ENCODE data around the gene FDXACB1.
A peak's percentile ranks its signal among the peaks of the same experiment; 100 is the strongest.
"Not testable (repeated sequence)": the region's sequence is repeated elsewhere in the genome, so short reads cannot be mapped to it uniquely, and the experiment has no call there.

FDXACB1 gene

DNA sequence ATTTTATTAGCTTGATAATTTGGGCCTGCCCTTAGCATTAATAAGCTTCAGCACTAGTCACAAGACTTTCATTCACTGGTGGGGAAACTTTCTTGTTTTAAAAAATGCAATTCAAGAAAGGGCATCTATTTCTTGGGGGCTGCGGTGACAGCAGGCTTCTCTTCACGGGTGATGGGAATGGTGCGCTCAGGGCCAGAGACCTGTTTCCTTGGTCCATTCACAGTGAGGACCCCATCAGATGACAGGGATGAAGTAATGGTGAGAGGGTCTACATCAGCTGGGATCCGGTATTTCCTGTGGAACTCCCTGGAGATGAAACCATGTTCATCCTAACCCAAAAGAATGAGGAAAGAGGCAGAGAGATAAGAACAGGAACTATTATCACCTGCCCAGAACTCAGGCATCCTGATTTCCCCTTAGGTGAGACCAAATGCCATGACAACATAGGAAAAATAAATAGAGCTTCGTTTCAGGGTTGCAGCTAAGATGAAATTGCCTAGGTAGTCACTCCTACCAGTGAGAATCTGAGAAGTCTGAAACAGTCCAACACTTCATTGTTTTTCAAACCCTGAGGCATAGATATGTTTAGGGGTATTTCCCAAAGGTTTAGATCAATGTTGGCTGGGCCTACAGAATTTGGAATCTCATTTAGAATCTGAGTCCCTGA lies 29.8 kb upstream of the FDXACB1 start:
- no peak for DNase-seq

DNA sequence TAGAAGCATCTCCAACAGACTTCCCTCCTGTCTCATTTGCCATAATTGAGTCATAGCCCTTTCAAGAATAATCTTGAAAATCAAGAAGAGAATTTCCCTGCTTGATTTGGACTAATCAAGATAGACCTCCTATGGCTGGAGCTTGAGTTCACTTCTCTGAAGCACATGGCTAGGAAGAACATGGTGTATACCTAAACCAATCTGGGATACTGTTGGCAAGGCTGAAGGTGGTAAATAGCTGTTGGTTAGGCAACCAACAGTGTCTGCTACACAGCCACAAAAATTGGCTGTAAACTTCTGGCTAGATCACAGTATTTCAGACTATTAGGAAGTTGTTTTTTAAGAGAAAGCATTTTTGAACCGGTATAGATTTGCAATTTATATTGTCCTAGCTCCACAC lies 27.7 kb upstream of the FDXACB1 start:
- DNase-seq = no peak

DNA sequence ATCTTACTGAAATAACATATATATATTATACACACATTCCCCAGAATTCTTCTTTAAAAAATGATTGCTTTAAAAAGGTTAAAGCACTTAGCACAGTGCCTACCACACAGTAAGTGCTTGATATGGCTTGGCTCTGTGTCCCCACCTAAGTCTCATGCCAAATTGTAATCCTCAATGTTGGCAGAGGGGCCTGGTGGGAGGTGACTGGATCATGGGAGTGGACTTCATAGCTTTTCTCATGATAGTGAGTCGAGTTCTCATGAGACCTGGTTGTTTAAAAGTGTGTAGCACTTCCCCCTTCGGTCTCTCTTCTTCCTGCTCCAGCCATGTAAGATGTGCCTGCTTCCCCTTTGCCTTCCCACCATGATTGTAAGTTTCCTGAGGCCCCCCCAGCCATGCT lies 26.4 kb upstream of the FDXACB1 start:
- no peak for DNase-seq

DNA sequence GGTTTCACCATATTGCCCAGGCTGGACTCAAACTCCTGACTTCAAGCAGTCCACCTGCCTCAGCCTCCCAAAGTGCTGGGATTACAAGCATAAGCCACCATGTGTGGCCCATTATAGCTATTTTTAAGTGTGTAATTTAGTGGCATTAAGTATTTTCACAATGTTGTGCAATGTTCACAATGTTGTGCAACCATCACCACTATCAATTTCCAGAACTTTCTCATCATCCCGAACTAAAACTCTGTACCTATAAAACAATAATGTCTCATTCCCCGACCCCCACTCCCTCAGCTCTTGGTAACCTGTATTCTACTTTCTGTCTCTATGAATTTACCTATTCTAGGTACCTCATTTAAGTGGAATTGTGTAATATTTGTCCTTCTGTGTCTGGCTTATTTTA lies 7.9 kb upstream of the FDXACB1 start:
- no peak for DNase-seq

DNA sequence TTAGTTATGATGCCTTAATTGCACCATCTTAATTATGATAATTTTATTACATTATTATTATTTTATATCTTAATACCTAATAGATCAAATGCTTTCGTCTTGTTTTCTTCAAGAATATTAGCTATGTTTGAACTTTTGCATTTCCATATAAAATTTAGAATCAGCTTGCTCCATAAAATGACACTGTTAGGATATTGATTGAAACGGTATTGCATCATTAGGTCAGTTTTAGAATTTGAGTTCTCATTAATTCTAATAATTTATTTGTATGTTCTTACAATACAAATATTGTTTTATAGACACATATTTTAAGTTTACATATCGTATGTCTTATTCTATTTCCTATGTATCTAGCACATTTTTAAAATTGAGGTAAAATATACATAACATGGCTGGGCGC lies 7.1 kb upstream of the FDXACB1 start:
- no peak for DNase-seq

DNA sequence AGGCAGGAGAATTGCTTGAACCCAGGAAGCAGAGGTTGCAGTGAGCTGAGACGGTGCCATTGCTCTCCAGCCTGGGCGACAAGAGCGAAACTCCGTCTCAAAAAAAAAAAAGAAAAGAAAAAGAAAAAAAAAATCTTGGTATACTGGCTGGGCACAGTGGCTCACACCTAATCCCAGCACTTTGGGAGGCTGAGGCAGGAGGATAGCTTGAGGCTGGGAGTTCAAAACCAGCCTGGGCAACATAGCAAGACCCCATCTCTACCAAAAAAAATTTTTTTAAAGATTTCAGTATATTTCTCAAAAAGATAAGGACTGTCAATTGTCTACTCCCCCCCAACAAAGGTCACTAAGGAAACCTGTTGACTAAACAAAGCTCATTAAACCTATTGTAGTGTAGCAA lies 6.1 kb upstream of the FDXACB1 start:
- DNase-seq = not testable (repeated sequence)

DNA sequence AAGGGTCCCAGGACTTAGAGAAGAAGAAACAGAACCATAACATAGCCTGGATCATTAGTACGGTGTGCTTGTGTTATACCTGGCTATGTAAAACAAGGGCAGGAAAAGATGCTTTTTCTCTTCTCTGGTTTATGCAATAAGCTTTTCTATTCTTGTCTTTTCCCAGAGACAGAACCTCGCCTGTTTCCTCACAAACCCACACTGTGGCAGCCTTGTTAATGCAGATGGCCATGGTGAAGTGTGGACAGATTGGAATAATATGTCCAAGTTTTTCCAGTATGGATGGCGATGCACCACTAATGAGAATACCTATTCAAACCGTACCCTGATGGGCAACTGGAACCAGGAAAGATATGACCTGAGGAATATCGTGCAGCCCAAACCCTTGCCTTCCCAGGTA lies 3.2 kb upstream of the FDXACB1 start:
- no peak for DNase-seq

DNA sequence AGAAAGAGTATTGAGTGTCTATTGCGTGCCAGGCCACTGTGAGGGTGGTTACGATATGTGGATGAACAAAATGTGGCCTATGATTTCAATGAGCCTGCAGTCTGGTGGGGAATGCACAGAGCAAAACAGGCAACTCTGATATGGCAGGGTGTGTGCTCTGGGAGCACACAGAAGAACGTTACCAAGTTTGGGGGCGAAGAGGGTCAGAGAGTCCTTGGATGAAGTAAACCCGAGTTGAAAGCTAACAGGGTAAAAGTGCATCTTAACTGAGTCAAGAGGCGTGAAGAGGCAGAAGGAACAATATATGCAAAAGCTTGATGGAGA lies 634 bp upstream of the FDXACB1 start:
- no peak for DNase-seq

DNA sequence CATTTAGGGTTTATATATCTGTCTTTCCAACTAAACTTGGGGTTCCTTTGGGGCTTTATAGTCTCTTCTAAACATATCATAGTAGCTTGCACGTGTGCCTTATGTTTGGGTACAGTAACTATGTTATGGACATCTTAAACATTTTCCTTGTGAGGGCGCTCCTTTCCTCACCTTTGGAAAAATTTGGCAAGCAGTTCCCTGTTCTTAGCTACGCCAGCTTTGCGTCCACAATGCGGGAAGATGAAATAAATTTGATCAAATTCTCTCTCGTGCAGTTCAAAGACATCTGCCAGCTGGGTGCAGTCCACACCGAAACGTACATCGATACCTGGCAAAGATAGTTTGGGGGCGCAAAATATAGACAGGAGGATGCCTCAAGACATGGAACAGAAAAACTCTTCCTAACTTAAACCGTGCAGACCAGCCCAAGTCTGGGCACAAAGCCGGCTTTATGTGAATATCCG lies 548 bp downstream of the FDXACB1 start:
- no peak for DNase-seq

DNA sequence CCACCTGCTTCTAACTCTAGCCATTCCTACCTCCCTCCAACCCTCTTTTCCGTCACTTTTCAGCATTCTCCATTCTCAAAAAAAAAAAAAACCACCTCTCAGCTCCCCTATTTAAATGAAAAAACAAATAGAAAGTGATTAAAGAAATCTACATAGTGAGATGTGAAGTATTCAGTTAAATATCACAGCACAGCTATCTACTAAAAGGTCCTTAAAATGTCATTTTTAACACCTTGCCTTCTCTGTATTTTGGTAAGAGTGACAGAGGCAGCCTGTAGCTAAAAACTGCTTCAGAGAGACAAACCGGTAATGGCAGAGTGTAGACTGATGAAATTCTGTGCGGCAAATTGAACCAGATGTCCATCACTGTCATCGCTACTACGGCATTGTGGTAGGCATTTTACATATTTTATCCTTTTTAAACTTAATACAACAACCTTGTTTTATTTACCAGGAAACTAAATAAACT lies 7.2 kb downstream of the FDXACB1 start:
- DNase-seq = no peak

DNA sequence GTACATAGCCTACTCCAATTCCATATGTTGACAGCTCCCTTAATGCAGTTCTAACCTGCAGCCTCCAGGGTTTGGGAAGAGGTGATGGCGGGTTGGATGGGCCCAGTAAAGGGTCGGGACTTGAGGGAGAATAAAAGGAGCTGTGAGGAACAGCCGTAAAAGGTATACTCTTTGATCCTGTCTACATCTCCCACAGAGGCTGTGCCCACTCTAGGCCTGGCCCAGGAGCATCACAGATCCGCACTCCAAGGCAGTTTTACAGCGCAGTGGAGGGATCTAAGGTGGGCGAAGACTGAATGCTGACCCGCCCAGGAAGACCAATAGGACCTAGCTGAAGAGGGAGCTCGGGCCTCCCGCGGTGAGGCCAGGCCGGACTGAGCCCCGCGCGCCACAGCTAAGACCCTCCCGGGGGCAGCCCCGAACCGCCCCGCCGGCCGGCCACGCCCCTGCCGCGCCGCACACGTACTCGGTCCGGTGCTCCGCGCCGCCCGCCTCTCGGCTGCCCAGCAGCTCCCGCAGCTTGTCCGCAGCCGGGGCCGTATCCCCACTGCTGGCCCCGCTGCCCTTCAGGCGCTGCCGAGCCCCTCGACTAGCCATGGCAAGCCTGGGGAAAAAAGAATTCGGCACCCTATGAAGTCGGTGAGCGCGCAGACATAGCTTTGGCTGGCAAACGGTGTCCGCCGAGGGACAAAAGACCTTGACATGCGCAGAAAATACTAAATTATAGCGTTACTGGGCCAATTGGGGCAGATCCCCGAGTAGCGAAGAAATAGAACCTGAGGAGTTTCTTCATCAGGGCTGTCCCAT lies 7.9 kb downstream of the FDXACB1 start, which contains the start of gene ALG9:
TSS of gene ALG9 (minus strand) at position 696 of the 807 bp plus-strand sequence. CDS start at position 597, 99 bp downstream.
- peak; percentile 85 for DNase-seq

DNA sequence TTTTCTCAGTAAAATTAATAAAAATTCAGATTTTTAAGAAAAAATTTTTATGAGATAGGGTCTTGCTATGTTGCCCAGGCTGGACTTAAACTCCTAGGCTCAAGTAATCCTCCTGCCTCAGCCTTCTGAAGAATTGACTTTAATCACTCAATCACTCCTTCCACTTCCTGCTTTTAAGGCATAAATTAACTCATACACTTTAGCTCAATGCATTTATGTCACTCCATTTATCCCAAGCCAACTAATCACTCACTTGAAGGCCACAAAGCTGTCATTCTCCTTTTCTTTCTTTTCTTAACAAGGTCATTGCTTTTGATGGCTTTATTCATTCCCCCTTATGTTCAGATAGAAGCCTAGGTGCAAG lies 8.5 kb downstream of the FDXACB1 start:
- no peak for DNase-seq

DNA sequence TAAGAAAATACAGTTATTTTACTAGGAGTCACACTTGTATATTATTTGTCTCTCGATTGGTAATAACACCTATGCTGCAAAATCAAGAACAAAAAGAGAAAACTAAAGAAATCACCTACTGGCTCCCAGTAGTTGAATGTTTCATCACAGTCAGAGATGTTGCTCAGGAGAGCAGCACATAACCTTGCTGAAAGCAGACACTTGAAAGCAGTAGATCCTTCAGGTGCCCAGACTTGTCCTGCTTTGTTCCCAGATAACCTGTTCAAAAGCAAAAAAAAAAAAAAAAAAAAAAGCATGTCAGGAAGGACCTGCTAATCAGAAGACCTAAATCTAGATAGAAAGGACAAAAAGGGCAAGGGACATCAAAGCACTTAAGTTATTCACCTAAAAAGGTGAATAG lies 8.9 kb downstream of the FDXACB1 start:
- DNase-seq = no peak

DNA sequence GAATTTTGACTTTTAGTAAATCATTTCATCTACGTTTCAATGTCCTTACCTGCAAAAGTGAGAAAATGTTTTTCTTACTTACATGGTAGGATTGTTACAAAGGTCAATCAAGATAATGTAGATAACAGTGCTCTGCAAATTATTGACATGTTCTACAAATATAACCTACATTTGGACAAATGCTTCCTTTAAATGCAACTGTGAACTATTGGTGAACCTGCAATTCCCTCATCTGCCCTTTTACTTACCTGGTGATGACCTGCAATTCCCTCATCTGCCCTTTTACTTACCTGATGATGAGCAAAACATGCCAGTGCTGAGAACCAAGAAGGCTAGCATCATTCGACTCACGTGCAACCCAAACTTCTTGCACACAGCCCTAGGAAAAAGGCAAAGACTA lies 18.7 kb downstream of the FDXACB1 start:
- DNase-seq = no peak

DNA sequence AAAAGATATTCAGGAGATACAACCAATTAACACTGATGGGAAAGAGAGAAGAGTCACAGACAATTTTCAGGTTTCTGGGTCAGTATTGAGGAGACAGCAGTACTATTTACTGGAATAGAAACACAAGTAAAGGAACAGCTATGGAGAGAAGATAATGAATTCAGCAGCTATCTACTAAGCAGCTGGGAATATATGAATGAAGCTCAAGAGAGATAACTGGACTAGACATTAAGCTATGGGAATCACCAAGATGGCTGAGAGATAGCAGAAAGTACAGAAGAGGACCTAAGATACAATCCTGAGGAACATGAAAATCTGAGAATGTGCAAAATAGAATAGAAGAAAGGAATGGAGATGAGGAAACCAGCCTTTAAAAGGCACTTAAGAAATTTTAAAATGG lies 23.5 kb downstream of the FDXACB1 start:
- no peak for DNase-seq

DNA sequence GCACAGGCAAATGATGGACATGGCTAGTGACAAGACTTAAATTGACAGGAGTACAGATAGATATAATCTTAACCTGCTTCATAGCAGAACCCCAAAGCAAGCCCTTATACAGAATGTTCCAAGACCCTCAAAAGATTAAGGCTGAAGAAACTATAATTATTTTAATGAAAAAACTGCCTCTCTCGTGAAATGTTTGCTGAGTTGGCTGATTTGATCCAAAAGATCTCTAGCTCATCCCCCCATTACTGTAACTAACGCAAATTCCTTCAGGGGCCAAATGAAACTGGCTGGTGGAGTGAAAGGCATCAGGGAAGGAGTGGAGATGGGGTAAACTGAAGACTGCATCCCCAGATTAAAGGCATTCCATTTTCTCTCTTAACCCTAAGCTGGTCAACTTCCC lies 26.9 kb downstream of the FDXACB1 start:
- DNase-seq = no peak

DNA sequence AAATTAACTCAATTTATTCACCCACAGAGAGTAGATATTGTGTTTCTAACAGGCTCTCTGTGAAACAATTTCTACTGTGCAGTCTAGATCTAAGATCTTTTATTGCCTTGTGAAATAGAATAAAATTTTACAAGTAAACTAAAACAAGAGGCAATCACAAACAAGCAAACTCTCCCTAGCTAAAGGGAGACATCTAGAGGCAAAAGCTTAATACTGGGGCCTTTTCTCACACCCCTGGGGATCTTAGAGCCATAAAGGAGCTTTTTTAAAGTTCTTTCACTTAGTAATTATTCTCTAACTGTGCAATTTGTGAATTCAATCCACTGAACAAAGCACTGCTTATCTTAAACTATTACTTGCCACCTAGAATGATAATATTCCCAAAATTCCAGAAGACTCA lies 27.3 kb downstream of the FDXACB1 start:
- DNase-seq = no peak

DNA sequence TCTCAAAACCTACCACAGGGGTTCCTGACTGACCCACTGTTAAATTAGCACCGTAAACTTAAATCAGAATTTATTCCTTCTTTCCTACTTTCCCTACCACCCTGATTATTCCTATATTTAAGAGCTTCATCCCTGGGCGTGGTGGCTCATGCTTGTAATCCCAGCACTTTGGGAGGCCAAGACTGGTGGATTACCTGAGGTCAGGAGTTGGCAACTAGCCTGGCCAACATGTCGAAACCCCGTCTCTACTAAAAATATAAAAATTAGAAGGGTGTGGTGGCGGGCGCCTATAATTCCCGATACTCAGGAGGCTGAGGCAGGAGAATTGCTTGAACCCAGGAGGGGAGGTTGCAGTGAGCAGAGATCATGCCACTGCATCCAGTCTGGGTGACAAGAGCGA lies 27.9 kb downstream of the FDXACB1 start:
- no peak for DNase-seq

DNA sequence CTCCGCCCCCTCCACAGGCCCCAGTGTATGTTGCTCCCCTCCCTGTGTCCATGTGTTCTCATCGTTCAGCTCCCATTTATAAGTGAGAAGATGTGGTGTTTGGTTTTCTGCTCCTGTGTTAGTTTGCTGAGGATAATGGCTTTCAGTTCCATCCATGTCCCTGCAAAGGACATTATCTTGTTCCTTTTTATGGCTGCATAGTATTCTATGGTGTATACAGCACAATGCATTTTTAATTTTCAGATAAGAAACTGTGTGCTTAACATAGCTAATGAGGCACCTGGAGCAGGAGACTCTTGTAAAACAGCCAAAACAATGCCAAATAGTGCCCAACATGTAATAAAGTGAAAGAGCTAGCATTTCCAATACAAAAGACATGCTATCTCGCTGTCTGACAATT lies 29.3 kb downstream of the FDXACB1 start:
- DNase-seq = no peak

DNA sequence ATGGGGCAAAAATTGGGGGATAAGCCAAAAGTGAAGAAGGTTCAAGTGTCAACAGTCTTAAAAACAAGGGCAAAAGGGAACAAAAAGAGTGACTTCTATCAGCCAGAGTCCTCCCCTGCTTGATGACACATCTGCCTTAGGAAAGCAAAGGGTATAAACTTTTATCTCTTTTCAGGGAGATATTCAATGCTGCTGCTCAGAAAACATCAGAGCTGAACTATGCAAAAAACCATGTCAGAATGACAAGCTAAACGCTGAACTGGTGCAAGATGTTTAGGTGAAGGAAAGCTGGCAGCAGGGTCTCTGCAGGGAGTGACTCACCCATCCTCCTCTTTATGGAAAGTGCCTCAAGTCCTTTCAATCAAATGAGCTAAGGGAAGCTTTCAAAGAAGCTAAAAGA lies 32.3 kb downstream of the FDXACB1 start:
- DNase-seq = no peak

DNA sequence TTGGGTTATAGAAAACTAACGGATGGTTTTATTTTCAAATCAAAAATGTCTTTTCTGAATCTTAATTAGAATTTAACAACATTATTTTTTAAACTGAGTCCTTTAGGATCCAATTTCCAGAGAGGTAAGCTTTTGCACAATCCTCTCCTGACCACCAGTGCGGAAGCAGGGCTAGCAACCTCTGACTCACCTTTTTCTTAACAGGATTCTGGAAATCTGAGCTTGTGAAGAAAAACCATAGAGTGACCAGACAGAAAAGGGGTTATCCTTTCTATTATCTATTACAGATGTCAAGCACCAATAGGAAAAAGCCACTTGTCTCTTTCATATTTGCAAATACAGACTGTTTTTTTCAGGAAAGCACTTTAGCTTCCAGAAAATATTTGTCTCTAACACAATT lies 32.9 kb downstream of the FDXACB1 start:
- DNase-seq = no peak

DNA sequence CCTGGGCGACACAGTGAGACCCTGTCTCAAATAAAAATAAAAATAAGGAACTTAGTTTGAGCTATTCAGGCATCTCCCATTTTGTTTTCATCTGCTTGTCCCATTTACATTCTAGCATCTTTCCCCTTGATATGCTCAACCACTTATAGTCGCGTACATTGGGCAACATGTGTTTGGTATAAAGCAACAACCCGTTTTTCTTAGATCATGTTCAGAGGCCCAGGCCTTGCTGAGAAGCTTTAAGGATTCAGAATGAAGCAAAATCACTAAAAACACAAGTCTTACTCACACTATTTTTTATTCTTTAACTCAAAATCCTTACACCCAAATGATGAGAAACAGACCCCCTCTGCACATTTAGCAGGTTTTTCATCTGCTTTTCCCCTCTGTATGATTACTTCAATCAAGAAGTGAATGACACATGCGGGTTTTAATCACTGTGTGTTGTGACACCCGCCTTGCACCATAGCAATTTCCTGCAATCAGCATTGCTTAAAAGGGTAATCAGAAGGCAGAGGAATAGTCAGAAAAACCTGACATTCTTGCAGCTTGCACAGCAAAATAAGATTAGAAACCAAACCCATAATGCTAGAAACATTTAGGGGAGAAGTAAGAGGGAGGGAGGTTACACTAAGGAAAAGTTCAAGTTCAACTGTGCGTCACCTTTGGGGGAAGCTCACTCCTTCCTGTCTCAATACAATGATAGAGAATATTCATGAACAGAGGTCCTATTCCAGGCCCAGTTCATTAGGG lies 33.5 kb downstream of the FDXACB1 start:
- DNase-seq = no peak

DNA sequence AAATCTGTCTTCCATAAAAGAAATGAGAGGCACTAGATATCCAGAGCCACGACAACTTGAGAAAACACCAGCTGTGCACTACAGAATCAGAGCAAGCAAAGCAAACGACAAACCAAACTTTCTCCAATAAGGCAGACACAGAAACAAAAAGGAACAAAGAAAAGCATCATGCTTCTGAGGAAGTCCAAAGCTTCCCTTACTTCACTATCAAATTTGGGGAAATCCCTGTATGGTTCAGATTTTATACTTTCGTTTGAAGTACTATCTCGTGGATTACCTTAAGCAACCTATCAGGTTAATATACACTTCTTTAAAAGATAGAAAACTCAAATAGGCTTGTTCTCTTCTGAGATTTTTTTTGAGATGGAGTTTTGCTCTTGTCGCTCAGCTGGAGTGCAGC lies 35.3 kb downstream of the FDXACB1 start:
- DNase-seq = no peak

All from stimulated activated CD4-positive, alpha-beta T cell treated with anti-CD3 and anti-CD28 coated beads, Interleukin-1b, Interleukin-23, amount 100 ng/mL, for 48 hours (primary cell).